K562 (cell line): ENCODE results near the gene ITGAD. TPM values are rescaled to one million over a fixed set of nuclear protein-coding genes. Genes with fewer than 3 reads are reported as not detected.

Experiments
- ATAC-seq: fragments of 200-7000 bp; cut with Tn5 transposase; 3 replicates; pipeline ENCODE4 v1.9.1; 2020; ENCODE audit warnings: moderate library complexity
- BruUV-seq: library from RNA; stranded (reverse); fragments of 400-500 nt; replicated peaks from 2 replicates; lab custom pipeline; 2021; lab: Mats Ljungman, UMichigan
- CTCF ChIA-PET: fragments of 300-600 bp; formaldehyde crosslinking; extraction: SDS; loops from one replicate; lab custom pipeline; 2021; ENCODE audit warnings: low intra/inter-chr PET ratio; lab: Yijun Ruan, JAX
- POLR2A ChIA-PET: fragments of 300-600, 350-650 bp; sonication (Branson Sonifier 250); formaldehyde crosslinking; extraction: SDS; loops from one replicate; lab custom pipeline; 2021; ENCODE audit warnings: antibody characterized with exemption, inconsistent platforms; lab: Yijun Ruan, JAX
- DNase-seq, 4 experiments: peaks; one replicate each; pipeline versions ENCODE4 v3.0.0 to v3.0.0-alpha.2; 2011 to 2018; ENCODE audit warnings: low spot score in 3 of 4, mixed read lengths in 3 of 4; ENCODE audit errors: extremely low read depth in 1 of 4
- FAIRE-seq: peaks from 2 replicates; lab custom pipeline; 2011; peaks lifted over from hg19 to GRCh38; lab: Jason Lieb, UNC
- H2AFZ ChIP-seq: 2 replicates; pipeline ENCODE4 v1.6.0; 2011; ENCODE audit warnings: low read depth, low read length, control low read depth, inconsistent platforms
- H3K27ac ChIP-seq: fragments of 200-600 bp; 3 replicates; pipeline ENCODE4 v1.8.0; 2011; ENCODE audit warnings: low read depth, mild to moderate bottlenecking, control low read depth, inconsistent platforms, low read length, moderate library complexity, mixed read lengths; ENCODE audit errors: extremely low read depth
- H3K27me3 ChIP-seq, 2 experiments: fragments of 300-600 bp in 1 of 2; 2 replicates in 1 of 2; 3 replicates in 1 of 2; pipeline versions ENCODE4 v1.6.0 to v1.8.0; 2011; ENCODE audit warnings: inconsistent platforms in 2 of 2, low read length in 2 of 2, mild to moderate bottlenecking in 1 of 2, mixed read lengths in 1 of 2, moderate library complexity in 1 of 2; ENCODE audit not compliant: control insufficient read depth in 2 of 2, insufficient read depth in 2 of 2
- H3K36me3 ChIP-seq: fragments of 300-600 bp; 3 replicates; pipeline ENCODE4 v1.8.0; 2011; ENCODE audit warnings: mild to moderate bottlenecking, low read length, inconsistent platforms; ENCODE audit not compliant: control insufficient read depth, insufficient read depth
- H3K4me1 ChIP-seq, 2 experiments: fragments of 200-600 bp in 1 of 2; replicated peaks in 1 of 2; 2 replicates in 1 of 2; 3 replicates in 1 of 2; pipeline versions ENCODE4 v1.5.1 to v1.8.0; 2011; ENCODE audit warnings: inconsistent platforms in 2 of 2, low read length in 2 of 2, mild to moderate bottlenecking in 1 of 2, mixed read lengths in 1 of 2, moderate library complexity in 1 of 2; ENCODE audit not compliant: control insufficient read depth in 2 of 2, insufficient read depth in 2 of 2
- H3K4me2 ChIP-seq: 2 replicates; pipeline ENCODE4 v1.6.1; 2011; ENCODE audit warnings: low read length, control low read depth, inconsistent platforms, mixed read lengths; ENCODE audit not compliant: insufficient read depth
- H3K4me3 ChIP-seq: fragments of 200-600 bp; sonication (generic), shearing (Covaris generic); 2 replicates; pipeline ENCODE4 v1.5.1; 2016; ENCODE audit warnings: control low read depth, inconsistent platforms
- H3K79me2 ChIP-seq: fragments of 200-600 bp; 3 replicates; pipeline ENCODE4 v1.8.0; 2011; ENCODE audit warnings: low read length, inconsistent platforms; ENCODE audit not compliant: control insufficient read depth, insufficient read depth
- H3K9ac ChIP-seq, 2 experiments: 2 replicates each; pipeline versions ENCODE4 v1.6.0 to v1.6.1; 2011; ENCODE audit warnings: low read depth in 2 of 2, low read length in 2 of 2, control low read depth in 1 of 2, inconsistent platforms in 1 of 2, mild to moderate bottlenecking in 1 of 2, mixed read lengths in 1 of 2; ENCODE audit not compliant: insufficient read depth in 1 of 2
- H3K9me1 ChIP-seq: one replicate; pipeline ENCODE4 v1.6.0; 2011; ENCODE audit warnings: inconsistent platforms, mild to moderate bottlenecking, low read length, moderate library complexity; ENCODE audit not compliant: control insufficient read depth, insufficient read depth
- H3K9me3 ChIP-seq: replicated peaks from 2 replicates; pipeline ENCODE4 v1.5.1; 2011; ENCODE audit warnings: low read depth, low read length, inconsistent platforms; ENCODE audit not compliant: control insufficient read depth, insufficient read depth
- H4K20me1 ChIP-seq: replicated peaks from 2 replicates; pipeline ENCODE4 v1.6.1; 2011; ENCODE audit warnings: low read length, inconsistent platforms, mixed read lengths; ENCODE audit not compliant: control insufficient read depth, insufficient read depth
- ATF4 ChIP-seq: fragments of 450-650 bp; formaldehyde crosslinking; IDR thresholded peaks from 2 replicates; pipeline ENCODE4 v1.4.0; 2022; ENCODE audit warnings: mild to moderate bottlenecking, moderate library complexity
- CAMTA2 ChIP-seq: fragments of 250-450 bp; sonication (Bioruptor Pico); conservative IDR thresholded peaks from 2 replicates; pipeline ENCODE4 v1.5.1; 2022
- HNRNPUL1 ChIP-seq: fragments of 200-400 bp; formaldehyde crosslinking; IDR thresholded peaks from 2 replicates; pipeline ENCODE4 v1.6.1; 2017; ENCODE audit warnings: low read length
- POLR2AphosphoS5 ChIP-seq: IDR thresholded peaks from 2 replicates; pipeline ENCODE4 v1.6.1; 2011; ENCODE audit warnings: mild to moderate bottlenecking, low read depth, low read length, moderate library complexity; ENCODE audit not compliant: control insufficient read depth, insufficient read depth
- SMAD1 ChIP-seq: fragments of 150-350 bp; IDR thresholded peaks from 2 replicates; pipeline ENCODE4 v1.6.1; 2014; ENCODE audit warnings: low read length, low read depth; ENCODE audit not compliant: partially characterized antibody
- ZNF197 ChIP-seq: fragments of 200-800 bp; sonication (Bioruptor generic); IDR thresholded peaks from 2 replicates; pipeline ENCODE4 v1.6.1; 2016; ENCODE audit warnings: low read depth, missing genetic modification characterization, missing compliant biosample characterization
- WGBS: fragments of 100-300 bp; shearing (Covaris generic); methylation state at CpG from one replicate; pipeline ENCODE4 v1.1.6; 2016; ENCODE audit warnings: low coverage, mixed read lengths; ENCODE audit not compliant: insufficient coverage; ENCODE audit errors: missing lambda C conversion rate; 5-methylcytosine and 5-hydroxymethylcytosine counted together
- in situ Hi-C: fragments of 300-500 bp; cut with MboI; formaldehyde crosslinking; loops from 4 replicates; pipeline ENCODE4 v1.15.0; 2018; ENCODE audit warnings: inconsistent platforms, mixed read lengths
- intact Hi-C: fragments of 100-400 bp; cut with micrococcal nuclease; formaldehyde crosslinking; loops from 2 replicates; pipeline ENCODE4 v1.14.2; 2022
- polyA plus RNA-seq, 8 experiments: library from polyadenylated mRNA; depleted of rRNA in 4 of 8; stranded (reverse) in 5 of 8; unstranded in 3 of 8; fragments of >200 nt; fragmentation: Nextera tagmentation in 2 of 8; fragmentation: Illumina TruSeq in 1 of 8; extraction: Ambion mirVana in 2 of 8; extraction: Trizol in 1 of 8; gene quantifications; 2 replicates each; pipeline versions ENCODE4 v1.2.1 to v1.2.3, GENCODE V29; 2011 to 2014; ENCODE audit warnings: inconsistent platforms in 1 of 8, missing spikeins in 1 of 8
- total RNA-seq, 7 experiments: library from RNA; depleted of rRNA in 6 of 7; stranded (reverse); fragments of >200 nt in 6 of 7; fragmentation: Illumina TruSeq in 2 of 7; extraction: Trizol in 2 of 7; gene quantifications; 2 replicates each; pipeline versions ENCODE4 v1.2.1 to v1.2.3, GENCODE V29; 2011 to 2021; ENCODE audit warnings: low replicate concordance in 1 of 7

The ITGAD gene
- total and polyA plus RNA-seq, 9 of the 15 experiments (the other 6 are each of a cell fraction or from before 2014, with no cell fraction given) = not detected

- H3K27ac ChIP-seq = no peak overlapping the region
- no peaks in the 10 kb centered on the region for H3K9me3 ChIP-seq
- DNase-seq (no peak), ATAC-seq (no peak; the same call in 2 of the 3 replicates), FAIRE-seq (no peak)
- no peak overlapping the region for H2AFZ ChIP-seq
- no peak overlapping the region for H3K4me3 ChIP-seq
- in situ Hi-C loops = no loop called here
- H3K9ac ChIP-seq = no peak overlapping the region; a peak in 1 of 4 replicates
- H3K4me2 ChIP-seq = no peak overlapping the region
- no peaks in the 10 kb centered on the region for H3K36me3 ChIP-seq
- no peak for TF ChIP-seq POLR2AphosphoS5
- TF ChIP-seq HNRNPUL1 = no peak
- no peak for TF ChIP-seq ATF4 (CRISPR knock-in tag)
- no peak for TF ChIP-seq CAMTA2
- no peak for TF ChIP-seq ZNF197 (CRISPR knock-in tag)
- TF ChIP-seq SMAD1 = no peak
- H3K79me2 ChIP-seq = no peaks in the 10 kb centered on the region
- POLR2A ChIA-PET = interaction anchor here (0.6 kb wide), 1 partner anchor 37 kb away, joined by 4 read pairs; no protein-coding TSS in a partner anchor
- CTCF ChIA-PET = no interaction called here
- no peaks in the 10 kb centered on the region; the same call in 1 of the 2 replicates for H4K20me1 ChIP-seq
- intact Hi-C loops = no loop called here
- 0% methylated on average over 3 of the region's 3 CpGs for whole genome bisulfite sequencing
- no peaks in the 10 kb centered on the region for H3K9me1 ChIP-seq
- no TSS peak for BruUV-seq
- peaks cover 19 to 47% of the 10 kb centered on the region in 2 experiments; a peak in 4 of 5 replicates for H3K27me3 ChIP-seq
- peaks cover 0 to 13% of the 10 kb centered on the region in 2 experiments; a peak in 2 of 5 replicates for H3K4me1 ChIP-seq
These were observed 30.1 kb downstream of the ITGAD start for GRCh38 chr16:31423241-31423640.
